Prostate gland (tissue), 2 donors: ENCODE data around the gene MBD3L5.

Experiments used
- CTCF ChIP-seq, 4 experiments: fragments of 200-600 bp in 2 of 4; fragments of 450-650 bp in 2 of 4; sonication (generic) in 2 of 4; IDR thresholded peaks; 1 replicate in 3 of 4; 2 replicates in 1 of 4; pipeline ENCODE4 v1.5.1; 2016 to 2019; ENCODE audit warnings: antibody characterized with exemption in 4 of 4, mild to moderate bottlenecking in 2 of 4, moderate library complexity in 2 of 4
- POLR2A ChIP-seq: fragments of 450-650 bp; IDR thresholded peaks from one replicate; pipeline ENCODE4 v1.6.1; 2016; ENCODE audit warnings: antibody characterized with exemption, mild to moderate bottlenecking

GRCh38 chr19:7063339-7063738 is 33.0 kb downstream of the MBD3L5 start:
- TF ChIP-seq POLR2A (no peak), CTCF (IDR thresholded peaks at IDR 0.05) (no peak)
